HEK293 (cell line): ENCODE measurements around the gene EDA.

ENCODE experiments used
- CTCF ChIA-PET: fragments of 350-600 bp; formaldehyde crosslinking; extraction: SDS; loops from one replicate; lab custom pipeline; 2021; ENCODE audit warnings: antibody characterized with exemption; lab: Yijun Ruan, JAX
- POLR2A ChIA-PET: fragments of 300-600 bp; formaldehyde crosslinking; extraction: SDS; loops from one replicate; lab custom pipeline; 2020; ENCODE audit warnings: antibody characterized with exemption, inconsistent platforms; lab: Yijun Ruan, JAX
- H3K27ac ChIP-seq: fragments of 200-500 bp; sonication (Bioruptor generic); 2 replicates; pipeline ENCODE4 v1.5.1; 2014; ENCODE audit warnings: low read depth, low read length, control low read depth, inconsistent platforms; ENCODE audit errors: extremely low read depth
- H3K36me3 ChIP-seq, 2 experiments: fragments of 200-500 bp in 1 of 2; sonication (Bioruptor generic) in 1 of 2; 1 replicate in 1 of 2; 2 replicates in 1 of 2; pipeline ENCODE4 v1.5.1; 2014 to 2017; ENCODE audit warnings: inconsistent platforms in 2 of 2, low read length in 2 of 2; ENCODE audit not compliant: control insufficient read depth in 2 of 2, insufficient read depth in 1 of 2
- H3K4me1 ChIP-seq: fragments of 200-500 bp; sonication (Bioruptor generic); 2 replicates; pipeline ENCODE4 v1.5.1; 2014; ENCODE audit warnings: mild to moderate bottlenecking, low read length, inconsistent platforms; ENCODE audit not compliant: control insufficient read depth, insufficient read depth
- H3K4me3 ChIP-seq: 2 replicates; pipeline ENCODE4 v1.5.1; 2011; ENCODE audit warnings: low read depth, mild to moderate bottlenecking, control low read depth, low read length, moderate library complexity
- H3K9me3 ChIP-seq: fragments of 200-500 bp; sonication (Bioruptor generic); 2 replicates; pipeline ENCODE4 v1.5.1; 2014; ENCODE audit warnings: low read depth, low read length, inconsistent platforms; ENCODE audit not compliant: control insufficient read depth, insufficient read depth
- BCL6B ChIP-seq: fragments of 450-650 bp; formaldehyde crosslinking; IDR thresholded peaks from 2 replicates; pipeline ENCODE4 v1.5.1; 2017; ENCODE audit warnings: missing biosample characterization, missing genetic modification characterization
- KLF9 ChIP-seq: fragments of 450-650 bp; formaldehyde crosslinking; IDR thresholded peaks from 2 replicates; pipeline ENCODE4 v1.5.1; 2016; ENCODE audit warnings: missing biosample characterization, missing genetic modification characterization, low read depth
- PRDM1 ChIP-seq: fragments of 450-650 bp; formaldehyde crosslinking; IDR thresholded peaks from 2 replicates; pipeline ENCODE4; 2016; ENCODE audit warnings: missing biosample characterization, missing genetic modification characterization
- YY2 ChIP-seq: fragments of 450-650 bp; formaldehyde crosslinking; IDR thresholded peaks from 2 replicates; pipeline ENCODE4 v1.5.1; 2016; ENCODE audit warnings: missing biosample characterization, missing genetic modification characterization
- ZBTB7A ChIP-seq: fragments of 450-650 bp; formaldehyde crosslinking; IDR thresholded peaks from 2 replicates; pipeline ENCODE4 v1.5.1; 2016; ENCODE audit warnings: low read depth, missing biosample characterization, missing genetic modification characterization
- ZFP37 ChIP-seq: fragments of 450-650 bp; formaldehyde crosslinking; IDR thresholded peaks from 2 replicates; pipeline ENCODE4 v1.5.1; 2016; ENCODE audit warnings: missing biosample characterization, missing genetic modification characterization
- ZNF146 ChIP-seq: fragments of 450-650 bp; formaldehyde crosslinking; IDR thresholded peaks from 2 replicates; pipeline ENCODE4 v1.5.1; 2016; ENCODE audit warnings: missing biosample characterization, missing genetic modification characterization
- ZNF175 ChIP-seq: fragments of 450-650 bp; formaldehyde crosslinking; IDR thresholded peaks from 2 replicates; pipeline ENCODE4 v1.5.1; 2016; ENCODE audit warnings: missing biosample characterization, missing genetic modification characterization
- ZNF221 ChIP-seq: fragments of 450-650 bp; formaldehyde crosslinking; IDR thresholded peaks from 2 replicates; pipeline ENCODE4 v1.5.1; 2017; ENCODE audit warnings: missing biosample characterization, missing genetic modification characterization, borderline replicate concordance
- ZNF26 ChIP-seq: fragments of 450-650 bp; formaldehyde crosslinking; IDR thresholded peaks from 2 replicates; pipeline ENCODE4 v1.5.1; 2016; ENCODE audit warnings: missing biosample characterization, missing genetic modification characterization
- ZNF292 ChIP-seq: fragments of 450-650 bp; formaldehyde crosslinking; IDR thresholded peaks from 2 replicates; pipeline ENCODE4 v1.5.1; 2016; ENCODE audit warnings: low read depth, missing biosample characterization, missing genetic modification characterization, borderline replicate concordance
- ZNF350 ChIP-seq: fragments of 450-650 bp; formaldehyde crosslinking; IDR thresholded peaks from 2 replicates; pipeline ENCODE4 v1.5.0; 2017; ENCODE audit warnings: missing biosample characterization, mild to moderate bottlenecking, missing genetic modification characterization
- ZNF394 ChIP-seq: fragments of 450-650 bp; formaldehyde crosslinking; IDR thresholded peaks from 2 replicates; pipeline ENCODE4 v1.5.1; 2016; ENCODE audit warnings: missing biosample characterization, missing genetic modification characterization, mild to moderate bottlenecking, moderate library complexity, borderline replicate concordance
- ZNF433 ChIP-seq: fragments of 450-650 bp; formaldehyde crosslinking; IDR thresholded peaks from 2 replicates; pipeline ENCODE4 v1.5.1; 2016; ENCODE audit warnings: missing biosample characterization, missing genetic modification characterization, low read depth
- ZNF530 ChIP-seq: fragments of 450-650 bp; formaldehyde crosslinking; IDR thresholded peaks from 2 replicates; pipeline ENCODE4 v1.5.1; 2016; ENCODE audit warnings: low read depth, missing biosample characterization, missing genetic modification characterization
- ZNF548 ChIP-seq: fragments of 450-650 bp; formaldehyde crosslinking; IDR thresholded peaks from 2 replicates; pipeline ENCODE4 v1.5.1; 2016; ENCODE audit warnings: missing biosample characterization, missing genetic modification characterization
- ZNF549 ChIP-seq: fragments of 450-650 bp; IDR thresholded peaks from 2 replicates; pipeline ENCODE4 v1.5.1; 2018; ENCODE audit warnings: missing biosample characterization, missing genetic modification characterization, mild to moderate bottlenecking, inconsistent platforms, moderate library complexity
- ZNF555 ChIP-seq: fragments of 450-650 bp; formaldehyde crosslinking; conservative IDR thresholded peaks from 2 replicates; pipeline ENCODE4 v1.5.1; 2017; ENCODE audit warnings: missing biosample characterization, mild to moderate bottlenecking, missing genetic modification characterization, inconsistent platforms
- ZNF561 ChIP-seq: fragments of 450-650 bp; IDR thresholded peaks from 2 replicates; pipeline ENCODE4 v1.5.1; 2018; ENCODE audit warnings: missing biosample characterization, missing genetic modification characterization, borderline replicate concordance
- ZNF624 ChIP-seq: fragments of 450-650 bp; formaldehyde crosslinking; IDR thresholded peaks from 2 replicates; pipeline ENCODE4 v1.5.1; 2017; ENCODE audit warnings: missing biosample characterization, missing genetic modification characterization
- ZNF654 ChIP-seq: fragments of 450-650 bp; formaldehyde crosslinking; IDR thresholded peaks from 2 replicates; pipeline ENCODE4 v1.5.1; 2016; ENCODE audit warnings: low read depth, missing biosample characterization, missing genetic modification characterization
- ZNF677 ChIP-seq: fragments of 450-650 bp; IDR thresholded peaks from 2 replicates; pipeline ENCODE4 v1.5.0; 2018; ENCODE audit warnings: missing biosample characterization, mild to moderate bottlenecking, missing genetic modification characterization, moderate library complexity
- ZNF707 ChIP-seq: fragments of 450-650 bp; formaldehyde crosslinking; IDR thresholded peaks from 2 replicates; pipeline ENCODE4 v1.5.1; 2016; ENCODE audit warnings: missing biosample characterization, missing genetic modification characterization
- ZSCAN30 ChIP-seq: fragments of 450-650 bp; IDR thresholded peaks from 2 replicates; pipeline ENCODE4 v1.5.1; 2018; ENCODE audit warnings: missing biosample characterization, mild to moderate bottlenecking, missing genetic modification characterization, moderate library complexity

EDA gene

GRCh38 chrX:69969460-69969859 lies 353.5 kb downstream of the EDA start (continued):
- TF ChIP-seq ZNF555 (no peak), ZNF624 (tag by site-specific recombination) (no peak), ZNF350 (tag by site-specific recombination) (no peak)

- TF ChIP-seq ZNF548 (tag by site-specific recombination) (no peak), ZNF677 (tag by site-specific recombination) (no peak), ZNF530 (tag by site-specific recombination) (no peak), ZNF707 (tag by site-specific recombination) (no peak), ZNF394 (no peak), BCL6B (tag by site-specific recombination) (no peak), ZNF221 (tag by site-specific recombination) (no peak), YY2 (no peak), ZNF292 (tag by site-specific recombination) (no peak), ZNF549 (tag by site-specific recombination) (no peak), ZNF654 (tag by site-specific recombination) (no peak), ZNF175 (tag by site-specific recombination) (no peak), ZSCAN30 (no peak), ZFP37 (no peak)
- Histone ChIP-seq H3K27ac (no peak overlapping the region), H3K36me3 (no peaks in the 10 kb centered on the region), H3K4me1 (no peaks in the 10 kb centered on the region), H3K4me3 (no peak overlapping the region), H3K9me3 (peaks cover 2% of the 10 kb centered on the region)
- CTCF ChIA-PET, result interaction anchor here (0.7 kb wide), 2 partner anchors 445 to 1958 kb away, joined by 3 read pairs; no protein-coding TSS in a partner anchor
- POLR2A ChIA-PET, result interaction anchor here (0.6 kb wide), 1 partner anchor 91 kb away, joined by 3 read pairs; no protein-coding TSS in a partner anchor
Measured at GRCh38 chrX:69987691-69988090, 371.8 kb downstream of the EDA start.

DNA sequence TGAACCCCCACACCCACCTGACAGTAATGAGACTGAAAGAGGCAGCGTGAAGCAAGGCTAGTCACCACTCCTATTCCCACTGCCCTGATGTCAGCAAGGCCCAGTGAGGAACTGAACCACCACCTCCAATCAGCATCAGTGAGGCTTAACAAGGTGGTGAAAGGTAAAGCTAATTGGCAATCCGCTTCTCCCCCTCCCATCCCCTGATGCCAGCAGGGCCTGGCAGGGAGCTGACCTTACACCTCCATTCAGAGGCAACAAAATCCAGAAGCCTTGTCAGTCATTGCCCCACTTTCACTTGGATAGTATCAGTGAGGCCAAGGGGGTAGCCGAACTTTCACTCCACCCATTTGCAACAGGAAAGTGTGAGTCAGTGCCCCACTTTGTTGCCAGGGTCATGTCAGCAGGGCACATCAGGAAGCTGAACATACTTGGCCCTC lies 373.1 kb downstream of the EDA start:
- TF ChIP-seq ZNF26 (tag by site-specific recombination) (no peak), PRDM1 (tag by site-specific recombination) (0 out of 2 replicates have a peak, but pooled peaks have one; percentile 42), ZBTB7A (tag by site-specific recombination) (no peak), ZNF433 (tag by site-specific recombination) (no peak), ZNF146 (no peak), KLF9 (tag by site-specific recombination) (no peak), ZNF561 (tag by site-specific recombination) (no peak)
- Histone ChIP-seq H3K36me3 (no peaks in the 10 kb centered on the region), H3K9me3 (peaks cover 2% of the 10 kb centered on the region), H3K27ac (no peak overlapping the region), H3K4me1 (no peaks in the 10 kb centered on the region), H3K4me3 (no peak overlapping the region)
- ChIA-PET POLR2A (no interaction called here), CTCF (interaction anchor here (0.7 kb wide), 1 partner anchor 445 kb away, joined by 3 read pairs; no protein-coding TSS in a partner anchor)
